HG03575 (cell line): Measurements from ENCODE around the gene ANTXR1.

Source experiments
- ATAC-seq: cut with Tn5 transposase; IDR thresholded peaks from one replicate; pipeline ENCODE4 v1.9.1; 2021; ENCODE audit not compliant: unreplicated experiment, insufficient number of reproducible peaks, low FRiP score; ENCODE audit errors: extremely low read depth

Gene ANTXR1

DNA sequence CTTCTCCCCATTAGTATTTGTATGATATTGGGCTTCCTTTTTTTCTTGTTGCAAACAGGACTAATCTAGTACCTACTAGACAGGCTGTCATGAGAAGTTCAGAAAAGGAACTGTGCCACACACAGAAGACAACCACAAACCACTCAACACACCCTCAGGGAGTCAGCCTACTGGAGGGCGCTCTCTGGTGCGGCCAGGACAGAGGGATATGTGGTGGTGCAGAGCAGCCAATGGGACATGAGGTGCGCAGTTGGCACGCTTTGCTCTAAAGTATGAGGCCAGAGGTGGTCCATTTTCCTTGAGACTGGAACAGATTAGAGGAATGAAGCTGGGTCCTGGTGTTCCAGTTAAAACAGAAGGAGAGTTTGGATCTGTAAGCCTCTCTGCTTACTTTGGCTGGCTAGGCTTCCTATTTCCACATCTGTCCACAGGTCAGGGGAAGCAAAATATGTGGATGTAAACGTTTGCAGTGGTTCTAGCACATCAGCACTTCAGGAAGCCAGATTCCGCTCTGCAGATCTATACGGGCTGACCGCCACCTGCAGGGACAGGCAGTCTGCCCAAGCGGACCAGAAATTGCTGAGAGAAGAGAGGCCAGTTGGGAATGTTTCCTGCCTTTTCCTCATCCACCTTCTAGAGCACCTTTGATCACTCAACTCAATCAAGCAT is 260.0 kb downstream of the ANTXR1 start:
- ATAC-seq, result no peak

GRCh38 chr2:69275490-69275889 is 262.5 kb downstream of the ANTXR1 start:
- ATAC-seq, result no peak

DNA sequence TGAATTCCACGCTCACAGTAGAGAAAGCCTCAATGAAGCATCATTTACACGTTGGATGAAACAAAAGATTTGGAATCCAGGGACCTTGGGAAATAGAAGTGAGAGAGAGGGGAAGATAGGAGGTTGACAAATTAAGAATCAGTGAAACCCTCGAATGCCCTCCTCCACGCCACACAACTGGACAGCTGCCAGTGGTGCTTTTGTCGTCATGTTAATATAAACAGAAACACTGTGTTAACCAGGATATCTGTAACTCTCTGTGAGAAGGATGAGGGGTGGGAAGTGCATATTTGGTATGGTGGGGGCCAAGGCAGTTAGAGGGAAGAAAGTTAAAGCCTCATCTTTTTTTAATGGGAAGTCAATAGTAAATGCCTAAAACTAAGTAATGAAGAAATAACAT is 265.4 kb downstream of the ANTXR1 start:
- ATAC-seq, result no peak

GRCh38 chr2:69279211-69279610 is 266.2 kb downstream of the ANTXR1 start:
- no peak for ATAC-seq

DNA sequence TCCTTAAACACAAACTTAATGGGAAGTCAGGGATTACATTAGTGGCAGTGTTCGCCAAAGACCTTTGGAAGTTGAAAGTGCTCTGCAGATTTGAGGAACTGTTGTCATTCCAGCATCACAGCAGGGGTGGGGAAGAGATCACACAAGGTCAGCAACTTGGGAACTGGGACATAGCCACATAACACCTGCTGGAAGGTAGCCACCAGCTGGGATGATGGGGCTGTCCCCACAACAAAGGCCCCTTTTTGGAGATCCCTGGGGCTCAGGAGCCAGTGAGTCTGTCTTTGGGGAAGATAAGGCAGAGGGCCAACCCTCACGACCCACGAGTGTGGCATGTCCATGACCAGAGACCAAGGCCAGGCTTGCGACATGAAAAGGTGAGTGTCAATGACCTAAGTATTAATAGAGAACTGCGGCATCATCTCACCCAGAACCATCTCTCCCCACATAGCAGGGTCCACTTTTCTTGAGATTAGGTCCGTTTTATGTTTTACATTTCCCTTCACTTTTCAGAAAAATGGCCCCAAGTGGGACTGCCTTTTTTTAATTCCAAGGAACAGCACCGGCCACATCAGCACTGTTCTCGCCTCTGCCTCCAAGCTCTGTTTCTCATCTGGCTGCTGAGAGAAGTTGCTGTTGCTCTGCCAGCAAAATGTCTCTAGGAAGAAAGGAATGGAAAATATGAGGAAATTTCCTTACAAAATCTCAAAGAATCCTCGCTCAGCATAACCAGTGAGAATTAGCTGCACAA is 267.1 kb downstream of the ANTXR1 start:
- ATAC-seq, result no peak

- no peak for ATAC-seq
Measured at GRCh38 chr2:69280796-69281412, 267.9 kb downstream of the ANTXR1 start.

- ATAC-seq, result no peak
Measured at GRCh38 chr2:69285379-69285894, 272.5 kb downstream of the ANTXR1 start.

- ATAC-seq, result no peak
Measured at GRCh38 chr2:69287544-69287943, 274.6 kb downstream of the ANTXR1 start.

DNA sequence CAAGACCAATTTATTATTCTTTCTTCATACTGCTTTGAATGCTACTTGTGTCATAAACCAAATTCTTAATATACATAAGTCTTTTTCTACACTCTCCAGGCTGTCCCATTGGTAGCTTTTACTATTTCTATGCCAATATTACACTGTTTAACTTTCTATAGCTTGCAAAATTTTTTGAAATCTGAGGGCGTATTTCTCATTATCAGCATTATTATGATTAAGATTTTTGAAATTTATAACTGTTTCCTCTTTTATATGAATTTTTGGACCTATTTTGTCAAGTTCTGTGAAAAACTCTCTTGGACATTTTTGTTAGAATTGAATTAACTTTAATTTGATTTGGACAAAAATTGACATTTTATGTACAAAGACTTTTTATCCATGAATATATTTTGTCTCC is 275.4 kb downstream of the ANTXR1 start:
- no peak for ATAC-seq

DNA sequence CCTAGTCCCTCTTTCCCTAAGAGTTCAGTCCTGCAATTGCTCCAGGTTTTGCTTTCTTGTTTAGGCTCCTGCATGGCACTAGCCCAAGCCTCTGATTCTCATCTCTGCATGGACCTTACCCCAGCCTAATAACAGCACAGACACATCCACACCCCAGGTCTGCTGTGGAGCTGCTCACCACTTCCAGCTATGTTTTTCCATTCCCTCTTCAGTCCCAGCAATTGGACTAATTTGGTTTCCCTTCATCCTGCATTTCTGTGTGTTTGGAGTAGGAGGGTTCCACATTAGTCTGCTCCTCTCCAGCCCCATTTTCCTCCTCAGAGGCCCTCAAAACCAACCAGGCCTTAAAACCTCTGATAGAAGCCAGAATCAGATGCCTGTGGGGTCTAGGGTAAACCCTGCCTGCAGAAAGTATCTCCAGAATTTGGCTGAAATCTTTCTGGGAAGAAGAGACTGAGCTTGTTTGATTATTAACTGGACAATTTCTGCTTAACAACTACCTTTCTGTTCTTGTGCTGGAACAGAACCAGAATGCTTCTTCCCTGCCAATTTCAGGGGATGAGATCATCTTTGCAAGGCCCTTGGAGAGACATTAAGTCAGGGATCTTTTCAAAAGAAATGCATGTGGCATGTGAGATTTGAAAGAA is 278.1 kb downstream of the ANTXR1 start:
- no peak for ATAC-seq

DNA sequence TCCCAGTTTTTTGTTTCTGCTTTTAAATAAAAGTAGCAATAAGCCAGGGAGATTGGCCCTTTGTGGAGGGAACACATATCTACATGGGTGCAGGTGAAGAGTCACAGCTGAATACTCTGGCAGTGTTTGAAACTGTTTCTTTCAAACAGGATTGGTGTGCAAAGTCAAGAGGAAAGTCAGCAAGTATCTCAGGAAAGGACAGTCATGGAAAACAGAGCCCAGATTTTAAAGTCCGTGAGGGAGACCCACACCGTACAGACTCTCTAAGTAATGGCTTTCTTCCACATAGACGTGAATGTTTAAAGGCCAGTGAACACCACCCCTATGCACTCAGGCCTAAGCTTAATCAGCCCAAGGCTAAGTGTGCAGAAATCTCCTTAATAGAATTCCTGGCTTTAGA is 278.7 kb downstream of the ANTXR1 start:
- no peak for ATAC-seq

DNA sequence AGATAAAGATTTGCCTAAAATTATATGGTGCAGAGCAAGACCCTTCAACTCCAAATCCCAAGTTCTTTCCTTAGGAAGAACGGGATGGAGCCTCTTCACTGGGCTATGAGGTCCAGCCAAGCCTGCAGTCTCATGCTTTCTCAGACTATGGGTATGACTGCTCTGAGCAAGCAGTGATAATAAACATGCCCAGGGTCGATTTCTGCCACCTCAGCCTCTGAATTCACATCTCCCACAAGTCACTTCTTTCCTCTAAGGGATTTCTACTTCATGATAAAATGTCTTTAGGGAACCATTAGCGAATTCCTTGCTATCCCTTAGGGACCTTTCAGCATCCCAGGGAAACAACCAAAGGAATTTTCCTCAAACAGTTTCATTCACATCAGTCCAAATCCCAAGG is 279.3 kb downstream of the ANTXR1 start:
- no peak for ATAC-seq

- ATAC-seq, result no peak
Measured at GRCh38 chr2:69296421-69296820, 283.4 kb downstream of the ANTXR1 start.

- no peak for ATAC-seq
Measured at GRCh38 chr2:69297216-69297615, 284.2 kb downstream of the ANTXR1 start.

DNA sequence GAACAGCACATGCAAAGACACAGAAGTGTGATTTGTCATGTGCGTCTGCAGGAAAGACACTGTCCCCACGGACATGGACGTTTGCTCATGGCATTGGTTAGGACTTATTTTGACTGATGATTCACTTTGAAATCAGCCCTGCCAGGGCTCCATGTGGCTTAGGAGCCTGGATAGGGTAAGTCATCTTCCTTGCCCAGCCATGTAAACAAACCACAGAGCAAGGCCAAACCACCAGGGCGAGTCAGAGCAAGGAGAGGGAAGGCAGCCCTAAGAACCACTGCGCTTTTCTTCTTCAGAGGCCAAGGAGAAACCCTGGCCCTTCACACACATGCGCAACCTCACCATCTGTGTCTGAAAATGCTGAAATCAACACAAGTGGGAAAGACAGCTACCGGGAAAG is 285.3 kb downstream of the ANTXR1 start:
- no peak for ATAC-seq

DNA sequence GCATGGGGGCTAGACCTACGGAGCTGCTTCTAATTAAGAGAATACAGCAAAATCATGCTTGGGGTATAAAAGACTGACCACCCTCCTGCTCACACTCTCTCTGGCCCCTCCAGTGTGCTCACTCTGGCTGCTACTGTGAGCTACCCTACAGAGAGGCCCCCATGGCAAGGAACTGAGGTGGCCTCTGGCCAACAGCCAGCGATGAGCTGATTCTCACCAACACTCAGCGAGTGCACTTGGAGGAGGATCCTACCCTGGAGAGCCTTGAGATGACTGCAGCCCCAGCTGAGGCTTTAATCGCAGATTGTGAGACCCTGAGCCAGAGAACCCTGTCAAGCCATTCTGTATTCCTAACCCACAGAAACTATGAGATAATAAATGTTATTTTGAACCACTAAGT is 285.9 kb downstream of the ANTXR1 start:
- no peak for ATAC-seq
